ENCODE data around the gene CDC25C. TPM values are rescaled to one million over a fixed set of nuclear protein-coding genes. Genes with fewer than 3 reads are reported as not detected.
"Not testable (repeated sequence)": the region's sequence is repeated elsewhere in the genome, so short reads cannot be mapped to it uniquely, and the experiment has no call there.

The CDC25C gene
- polyA plus RNA-seq, 3 donors: 6.8 to 8.4 (median 7.8) TPM

DNA sequence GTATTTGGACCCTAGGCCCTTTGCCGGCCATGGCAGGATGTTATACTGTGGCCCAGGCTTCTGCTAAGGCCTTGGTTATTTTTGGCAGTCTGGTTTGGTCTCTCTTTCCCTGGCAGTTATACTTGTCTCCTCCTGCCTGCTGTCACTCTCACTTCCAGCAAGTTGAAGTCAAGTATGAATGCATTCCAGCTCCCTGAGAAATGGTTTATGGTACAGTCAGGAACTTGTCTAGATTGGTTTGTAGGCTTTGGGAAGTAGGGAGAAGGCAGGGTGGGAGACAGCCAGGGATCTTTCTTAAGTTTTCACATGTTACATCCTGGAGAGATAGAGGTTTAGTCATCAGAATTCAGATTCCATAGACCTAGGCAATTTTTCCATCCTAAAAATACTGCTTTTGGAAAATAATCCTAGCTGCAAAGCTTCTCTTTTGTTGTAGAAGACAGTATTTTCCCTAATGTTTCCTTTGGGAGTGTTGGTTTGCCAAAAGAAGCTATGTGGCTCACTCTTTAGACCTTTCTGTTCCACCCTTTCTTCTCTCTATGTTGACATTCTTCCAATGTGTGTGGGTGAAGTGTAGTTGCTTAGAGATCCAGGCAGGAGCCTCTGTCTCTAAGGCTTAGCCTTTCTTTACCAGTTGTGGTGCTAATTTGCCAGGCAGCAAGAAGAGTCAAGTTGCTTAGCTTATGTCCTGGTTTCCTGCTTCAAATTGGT is 18.4 kb upstream of the CDC25C start:
- no peak for DNase-seq (ENCODE audit: low read depth in 3 of 3, low spot score in 2 of 3)

DNA sequence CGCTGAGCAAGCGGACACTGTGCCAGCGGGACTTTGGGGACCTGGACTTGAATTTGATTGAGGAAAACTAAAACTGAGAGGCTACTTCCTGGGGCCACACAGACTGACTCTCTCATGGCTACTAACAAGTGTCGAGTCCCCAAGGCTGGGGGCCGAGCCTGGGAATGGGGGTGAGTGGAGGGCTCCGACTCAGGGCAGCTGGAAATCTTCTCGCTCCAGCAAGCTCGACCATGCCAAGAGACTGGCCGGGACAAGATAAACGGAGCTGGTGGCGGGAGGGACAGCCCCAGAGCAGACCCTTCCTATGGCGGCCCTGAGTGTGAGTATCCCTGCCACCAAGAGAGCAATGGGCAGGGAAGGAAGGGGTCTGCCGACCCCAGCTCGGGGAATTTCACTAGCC is 15.3 kb upstream of the CDC25C start:
- no peak for DNase-seq (ENCODE audit: low read depth in 3 of 3, low spot score in 2 of 3)

DNA sequence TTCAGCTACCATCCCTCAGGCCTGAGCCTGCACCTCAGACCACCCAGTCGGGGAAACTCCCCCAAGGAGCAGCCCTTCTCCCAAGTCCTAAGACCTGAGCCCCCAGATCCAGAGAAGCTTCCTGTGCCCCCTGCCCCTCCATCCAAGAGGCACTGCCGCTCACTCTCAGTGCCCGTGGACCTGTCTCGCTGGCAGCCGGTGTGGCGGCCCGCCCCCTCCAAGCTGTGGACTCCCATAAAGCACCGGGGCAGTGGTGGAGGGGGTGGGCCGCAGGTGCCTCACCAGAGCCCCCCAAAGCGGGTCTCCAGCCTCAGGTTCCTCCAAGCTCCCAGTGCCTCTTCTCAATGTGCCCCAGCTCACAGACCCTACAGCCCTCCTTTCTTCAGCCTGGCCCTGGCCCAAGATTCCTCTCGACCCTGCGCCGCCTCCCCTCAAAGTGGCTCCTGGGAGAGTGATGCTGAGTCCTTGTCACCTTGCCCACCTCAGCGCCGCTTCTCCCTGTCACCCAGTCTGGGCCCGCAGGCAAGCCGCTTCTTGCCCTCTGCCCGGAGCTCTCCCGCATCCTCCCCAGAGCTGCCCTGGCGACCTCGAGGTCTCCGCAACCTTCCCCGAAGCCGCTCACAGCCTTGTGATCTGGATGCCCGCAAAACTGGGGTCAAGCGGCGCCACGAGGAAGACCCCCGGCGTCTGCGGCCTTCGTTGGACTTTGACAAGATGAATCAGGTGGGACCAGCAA is 13.5 kb upstream of the CDC25C start:
- no peak for DNase-seq (ENCODE audit: low read depth in 3 of 3, low spot score in 2 of 3)

DNA sequence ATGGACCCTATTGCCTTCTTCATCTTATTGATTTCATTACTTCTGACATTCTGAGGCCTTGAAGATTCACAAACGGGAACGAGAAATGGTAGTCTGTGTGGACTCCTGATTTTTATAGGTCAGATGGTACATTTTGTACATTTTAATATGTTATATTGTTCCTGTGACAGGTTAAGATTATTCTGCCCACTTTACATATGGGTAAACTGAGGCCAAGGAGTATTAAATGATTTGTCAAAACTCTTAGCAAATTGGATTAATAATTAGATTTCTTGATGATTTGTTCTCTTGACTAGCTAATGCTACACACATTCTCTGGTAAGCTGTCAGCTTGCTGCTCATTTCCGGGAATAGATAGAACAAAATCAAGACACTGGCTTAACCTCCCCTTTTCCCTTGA is 8.4 kb upstream of the CDC25C start:
- no peak for DNase-seq (ENCODE audit: low read depth in 3 of 3, low spot score in 2 of 3)

DNA sequence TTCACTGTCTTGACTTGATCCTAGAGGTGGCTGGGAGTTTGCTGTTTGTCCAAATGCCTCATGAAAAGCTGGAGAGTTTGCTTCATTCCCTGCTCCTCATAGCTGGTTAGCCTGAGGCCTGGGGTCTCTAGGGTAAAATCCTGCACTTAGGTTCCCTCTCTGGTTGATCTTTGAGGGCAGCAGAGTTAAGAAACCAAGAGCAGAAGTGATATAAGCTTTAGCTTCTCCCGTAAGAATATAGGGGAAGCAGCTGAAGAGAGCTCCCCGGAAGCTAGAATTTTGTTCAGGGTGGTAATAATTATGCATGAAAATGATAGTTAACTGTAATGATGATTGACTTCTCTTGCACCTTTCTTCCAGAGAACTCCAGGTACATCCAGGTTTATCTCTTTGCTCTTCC is 7.9 kb upstream of the CDC25C start:
- no peak for DNase-seq (ENCODE audit: low read depth in 3 of 3, low spot score in 2 of 3)

DNA sequence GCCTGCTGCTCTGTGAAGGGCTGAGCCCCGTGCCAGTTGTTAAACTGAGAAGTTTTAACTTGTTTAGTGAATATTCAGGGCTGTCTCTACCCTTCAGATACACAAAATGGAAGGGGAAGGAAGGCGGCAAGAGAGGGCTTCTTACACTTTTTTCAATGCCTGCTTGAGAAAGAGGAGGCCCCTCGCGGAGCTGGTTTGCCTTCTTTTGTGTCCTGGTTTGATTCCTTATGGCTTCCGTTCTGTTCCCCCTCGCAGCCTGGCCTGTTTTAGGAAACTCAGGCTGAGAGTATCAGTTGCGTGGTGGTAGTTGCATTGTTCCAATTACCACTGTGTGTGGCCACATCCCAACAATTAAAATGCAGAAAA is 7.5 kb upstream of the CDC25C start:
- DNase-seq (ENCODE audit: low read depth in 3 of 3, low spot score in 2 of 3): no peak

GRCh38 chr5:138338411-138339090 is 6.9 kb upstream of the CDC25C start:
- no peak for DNase-seq (ENCODE audit: low read depth in 3 of 3, low spot score in 2 of 3)

DNA sequence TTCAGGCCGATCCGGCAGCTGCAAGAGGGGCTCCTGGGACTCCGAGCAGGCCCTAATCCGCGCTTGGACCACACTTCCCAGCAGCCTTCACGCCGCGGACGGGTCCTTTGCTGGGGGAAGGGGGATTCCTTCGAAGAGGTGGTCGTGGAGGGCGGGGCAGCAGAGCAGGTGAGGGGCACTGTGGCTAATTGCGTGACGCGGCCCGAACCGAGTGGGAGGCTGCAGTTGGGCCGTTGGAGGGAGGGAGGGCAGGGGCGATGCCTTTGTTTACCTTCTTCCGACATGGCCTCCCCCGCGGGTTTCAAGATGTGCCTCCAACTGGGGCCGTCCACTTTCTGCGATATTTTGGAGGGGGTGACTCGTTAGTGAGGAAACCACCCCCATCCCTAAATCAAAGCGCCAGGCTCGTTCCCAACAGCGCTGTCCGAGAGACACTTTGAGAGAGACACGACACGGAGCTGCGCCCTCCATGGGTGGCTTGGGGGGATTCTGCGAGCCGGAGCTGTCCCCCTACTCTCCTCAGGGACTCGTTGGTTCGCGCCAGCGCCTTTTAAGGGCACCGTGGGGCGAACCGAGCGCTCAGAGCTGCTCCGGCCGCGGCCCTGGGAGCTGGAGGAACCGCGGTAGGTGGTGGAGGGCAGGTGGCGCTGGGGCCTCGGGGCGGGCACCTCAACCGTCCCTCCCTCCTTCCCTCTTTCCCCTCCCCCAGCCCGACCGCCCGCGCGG is 6.2 kb upstream of the CDC25C start, which contains the start of gene FAM53C:
Gene FAM53C (plus strand): TSS at position 582 of the 726 bp plus-strand sequence. CDS start 3,070 bp downstream, outside the sequence.
- peak; percentile 90 to 97 (median 95) for DNase-seq (ENCODE audit: low read depth in 3 of 3, low spot score in 2 of 3)

DNA sequence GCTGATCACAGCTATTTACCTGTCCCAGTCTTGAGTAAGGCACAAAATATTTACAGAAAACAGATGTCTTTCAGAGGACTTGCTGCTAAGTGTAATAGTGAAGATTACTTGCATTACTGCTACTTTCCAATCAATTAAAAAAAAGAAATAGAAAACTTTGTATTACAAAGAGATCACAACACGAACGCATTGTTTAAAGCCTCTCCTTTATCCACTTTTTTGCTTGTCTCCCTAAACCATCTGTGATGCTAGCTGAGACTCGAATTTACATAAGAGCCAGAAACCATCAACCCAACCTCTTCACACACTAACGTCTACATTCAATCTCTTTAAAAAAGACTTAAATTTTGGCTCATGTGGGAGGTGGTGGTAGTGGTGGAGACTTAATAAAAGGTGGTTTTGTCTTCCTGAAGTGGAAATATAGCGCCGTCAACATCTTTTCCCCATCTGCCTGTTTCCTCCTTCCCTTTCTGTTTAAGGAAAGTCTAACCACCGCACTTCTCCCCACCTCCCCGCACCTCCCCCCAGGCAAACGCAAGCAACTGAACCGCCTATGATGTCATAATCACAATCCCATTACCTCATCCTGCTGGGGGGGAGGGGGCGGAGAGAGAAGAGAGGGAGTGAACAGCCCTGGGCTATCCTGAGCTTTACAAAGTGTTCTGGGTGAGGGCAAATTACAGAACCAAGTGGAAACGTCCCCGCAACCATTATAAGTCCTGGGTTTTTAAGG is 5.5 kb upstream of the CDC25C start:
- DNase-seq (ENCODE audit: low read depth in 3 of 3, low spot score in 2 of 3): peak in 2 of 3 donors; percentile 82 to 86

GRCh38 chr5:138334867-138335447 is 3.4 kb upstream of the CDC25C start:
- DNase-seq (ENCODE audit: low read depth in 3 of 3, low spot score in 2 of 3): no peak

- no peak for DNase-seq (ENCODE audit: low read depth in 3 of 3, low spot score in 2 of 3)
Measured at GRCh38 chr5:138330813-138331448, 673 bp downstream of the CDC25C start.

DNA sequence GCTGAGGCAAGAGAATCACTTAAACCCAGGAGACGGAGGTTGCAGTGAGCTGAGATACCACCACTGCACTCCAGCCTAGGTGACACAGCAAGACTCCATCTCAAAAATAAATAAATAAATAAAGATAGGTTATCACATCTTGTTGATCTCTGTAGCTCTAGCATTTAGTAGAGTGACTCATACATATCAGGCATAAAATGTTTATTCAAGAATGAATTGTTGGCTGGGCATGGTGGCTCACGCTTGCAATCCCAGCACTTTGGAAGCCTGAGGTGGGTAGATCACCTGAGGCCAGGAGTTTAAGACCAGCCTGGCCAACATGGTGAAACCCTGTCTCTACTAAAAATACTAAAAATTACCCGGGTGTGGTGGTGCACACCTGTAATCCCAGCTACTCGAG is 13.4 kb downstream of the CDC25C start:
- not testable (repeated sequence) for DNase-seq (ENCODE audit: low read depth in 3 of 3, low spot score in 2 of 3)

- no peak for DNase-seq (ENCODE audit: low read depth in 3 of 3, low spot score in 2 of 3)
Measured at GRCh38 chr5:138316355-138316754, 15.2 kb downstream of the CDC25C start.

GRCh38 chr5:138315751-138316278 is 15.8 kb downstream of the CDC25C start:
- no peak for DNase-seq (ENCODE audit: low read depth in 3 of 3, low spot score in 2 of 3)

- DNase-seq (ENCODE audit: low read depth in 3 of 3, low spot score in 2 of 3): no peak
Measured at GRCh38 chr5:138305797-138306196, 25.8 kb downstream of the CDC25C start.

GRCh38 chr5:138303372-138303771 is 28.2 kb downstream of the CDC25C start:
- DNase-seq (ENCODE audit: low read depth in 3 of 3, low spot score in 2 of 3): no peak

DNA sequence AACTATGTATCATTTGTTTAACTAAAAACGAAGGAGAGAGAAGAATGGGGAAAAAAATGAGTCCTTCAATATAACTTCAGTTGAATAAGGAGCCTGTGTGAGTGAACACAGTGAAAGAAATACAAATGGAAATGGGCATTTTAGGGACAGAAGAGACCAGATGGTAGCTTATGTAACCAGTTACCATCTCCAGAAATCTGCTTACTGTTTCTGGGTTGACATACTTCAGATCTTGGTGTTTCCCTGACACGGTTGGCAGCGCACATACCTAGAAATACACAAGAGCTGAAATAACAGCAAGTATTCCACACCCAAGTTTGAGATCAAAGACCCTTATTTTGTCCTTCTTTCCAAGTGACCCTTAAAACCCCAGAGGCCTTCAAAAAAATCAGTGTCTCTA is 42.3 kb downstream of the CDC25C start:
- DNase-seq (ENCODE audit: low read depth in 3 of 3, low spot score in 2 of 3): no peak

- no peak for DNase-seq (ENCODE audit: low read depth in 3 of 3, low spot score in 2 of 3)
Measured at GRCh38 chr5:138287246-138287645, 44.4 kb downstream of the CDC25C start.
